ENCODE data around the gene SCAPER. TPM values are rescaled to one million over a fixed set of nuclear protein-coding genes. Genes with fewer than 3 reads are reported as not detected.

Gene SCAPER
- total RNA-seq, 2 donors from 2014 or later = 25.8 to 56.7 TPM

- H3K27me3 Mint-ChIP-seq = no peaks in the 10 kb centered on the region
- ATAC-seq (replicated peaks) = no peak
- H3K36me3 Mint-ChIP-seq (ENCODE audit: low read depth) = no peaks in the 10 kb centered on the region
- peaks cover 5% of the 10 kb centered on the region for H3K9me3 Mint-ChIP-seq
- H3K4me3 Mint-ChIP-seq = no peak overlapping the region
- H3K4me1 Mint-ChIP-seq = no peaks in the 10 kb centered on the region
- no peak overlapping the region for H3K27ac Mint-ChIP-seq
These were observed 278.5 kb downstream of the SCAPER start for GRCh38 chr15:76626611-76627010.

- ATAC-seq (replicated peaks) = no peak
- H3K36me3 Mint-ChIP-seq (ENCODE audit: low read depth) = no peaks in the 10 kb centered on the region
- no peak overlapping the region for H3K27ac Mint-ChIP-seq
- H3K4me1 Mint-ChIP-seq = no peaks in the 10 kb centered on the region
- H3K9me3 Mint-ChIP-seq = peaks cover 5% of the 10 kb centered on the region
- H3K4me3 Mint-ChIP-seq = no peak overlapping the region
- no peaks in the 10 kb centered on the region for H3K27me3 Mint-ChIP-seq
These were observed 279.9 kb downstream of the SCAPER start for GRCh38 chr15:76625267-76625666.

- Mint-ChIP-seq H3K4me3 (no peak overlapping the region), H3K4me1 (peaks cover 13% of the 10 kb centered on the region), H3K36me3 (ENCODE audit: low read depth) (peaks cover 35% of the 10 kb centered on the region), H3K9me3 (peaks cover 3% of the 10 kb centered on the region), H3K27ac (peak overlapping the region; percentile 31), H3K27me3 (no peaks in the 10 kb centered on the region)
- ATAC-seq (replicated peaks) = peak; percentile 49
These were observed 290.4 kb downstream of the SCAPER start for GRCh38 chr15:76614725-76615124.

- H3K27me3 Mint-ChIP-seq = no peaks in the 10 kb centered on the region
- H3K27ac Mint-ChIP-seq = no peak overlapping the region
- no peaks in the 10 kb centered on the region for H3K36me3 Mint-ChIP-seq (ENCODE audit: low read depth)
- H3K4me1 Mint-ChIP-seq = no peaks in the 10 kb centered on the region
- ATAC-seq (replicated peaks) = no peak
- H3K9me3 Mint-ChIP-seq = no peaks in the 10 kb centered on the region
- H3K4me3 Mint-ChIP-seq = no peak overlapping the region
These were observed 316.1 kb downstream of the SCAPER start for GRCh38 chr15:76588811-76589747.

GRCh38 chr15:76585576-76585897 is 319.6 kb downstream of the SCAPER start:
- no peaks in the 10 kb centered on the region for H3K27me3 Mint-ChIP-seq
- peaks cover 7% of the 10 kb centered on the region for H3K36me3 Mint-ChIP-seq (ENCODE audit: low read depth)
- no peak overlapping the region for H3K4me3 Mint-ChIP-seq
- H3K27ac Mint-ChIP-seq = no peak overlapping the region
- peaks cover 10% of the 10 kb centered on the region for H3K9me3 Mint-ChIP-seq
- no peak for ATAC-seq (replicated peaks)
- H3K4me1 Mint-ChIP-seq = no peaks in the 10 kb centered on the region

GRCh38 chr15:76584868-76585575 is 320.1 kb downstream of the SCAPER start:
- Mint-ChIP-seq H3K4me3 (no peak overlapping the region), H3K27me3 (no peaks in the 10 kb centered on the region), H3K9me3 (peaks cover 12% of the 10 kb centered on the region)

GRCh38 chr15:76582550-76582949 is 322.6 kb downstream of the SCAPER start:
- Mint-ChIP-seq H3K36me3 (ENCODE audit: low read depth) (peaks cover 9% of the 10 kb centered on the region), H3K27ac (no peak overlapping the region), H3K9me3 (peaks cover 12% of the 10 kb centered on the region), H3K4me3 (no peak overlapping the region), H3K27me3 (no peaks in the 10 kb centered on the region), H3K4me1 (peaks cover 5% of the 10 kb centered on the region)
- ATAC-seq (replicated peaks) = no peak

More at GRCh38 chr15:76584868-76585575, 320.1 kb downstream of the SCAPER start:
- Mint-ChIP-seq H3K4me1 (no peaks in the 10 kb centered on the region), H3K36me3 (ENCODE audit: low read depth) (peaks cover 9% of the 10 kb centered on the region), H3K27ac (no peak overlapping the region)
- no peak for ATAC-seq (replicated peaks)

- Mint-ChIP-seq H3K4me1 (peaks cover 36% of the 10 kb centered on the region), H3K9me3 (peaks cover 9% of the 10 kb centered on the region), H3K27ac (no peak overlapping the region), H3K27me3 (no peaks in the 10 kb centered on the region), H3K36me3 (ENCODE audit: low read depth) (peaks cover 24% of the 10 kb centered on the region), H3K4me3 (no peak overlapping the region)
- peak; percentile 31 for ATAC-seq (replicated peaks)
These were observed 327.1 kb downstream of the SCAPER start for GRCh38 chr15:76577879-76578512.

- Mint-ChIP-seq H3K27ac (peak overlapping the region; percentile 51), H3K4me3 (peak overlapping the region; percentile 21), H3K27me3 (no peaks in the 10 kb centered on the region), H3K36me3 (ENCODE audit: low read depth) (peaks cover 26% of the 10 kb centered on the region), H3K9me3 (peaks cover 6% of the 10 kb centered on the region), H3K4me1 (peaks cover 36% of the 10 kb centered on the region)
- ATAC-seq (replicated peaks) = peak; percentile 68
These were observed 328.4 kb downstream of the SCAPER start for GRCh38 chr15:76576523-76577279.

- peaks cover 36% of the 10 kb centered on the region for H3K4me1 Mint-ChIP-seq
- peak overlapping the region; percentile 20 for H3K27ac Mint-ChIP-seq
- ATAC-seq (replicated peaks) = no peak
- H3K9me3 Mint-ChIP-seq = peaks cover 5% of the 10 kb centered on the region
- H3K27me3 Mint-ChIP-seq = no peaks in the 10 kb centered on the region
- no peak overlapping the region for H3K4me3 Mint-ChIP-seq
- peaks cover 31% of the 10 kb centered on the region for H3K36me3 Mint-ChIP-seq (ENCODE audit: low read depth)
These were observed 329.5 kb downstream of the SCAPER start for GRCh38 chr15:76575679-76576078.

GRCh38 chr15:76575274-76575673 is 329.9 kb downstream of the SCAPER start:
- Mint-ChIP-seq H3K9me3 (peaks cover 4% of the 10 kb centered on the region), H3K36me3 (ENCODE audit: low read depth) (peaks cover 31% of the 10 kb centered on the region), H3K27ac (peak overlapping the region; percentile 20), H3K4me3 (no peak overlapping the region), H3K27me3 (no peaks in the 10 kb centered on the region), H3K4me1 (peaks cover 36% of the 10 kb centered on the region)
- peak; percentile 83 for ATAC-seq (replicated peaks)

- H3K27ac Mint-ChIP-seq = no peak overlapping the region
- H3K36me3 Mint-ChIP-seq (ENCODE audit: low read depth) = peaks cover 36% of the 10 kb centered on the region
- H3K27me3 Mint-ChIP-seq = no peaks in the 10 kb centered on the region
- H3K4me3 Mint-ChIP-seq = no peak overlapping the region
- H3K9me3 Mint-ChIP-seq = peaks cover 4% of the 10 kb centered on the region
- no peak for ATAC-seq (replicated peaks)
- H3K4me1 Mint-ChIP-seq = peaks cover 35% of the 10 kb centered on the region
These were observed 332.2 kb downstream of the SCAPER start for GRCh38 chr15:76572983-76573314.

- Mint-ChIP-seq H3K9me3 (peaks cover 4% of the 10 kb centered on the region), H3K4me3 (no peak overlapping the region), H3K27ac (no peak overlapping the region), H3K36me3 (ENCODE audit: low read depth) (peaks cover 14% of the 10 kb centered on the region), H3K27me3 (no peaks in the 10 kb centered on the region), H3K4me1 (no peaks in the 10 kb centered on the region)
- ATAC-seq (replicated peaks) = no peak
These were observed 338.9 kb downstream of the SCAPER start for GRCh38 chr15:76566276-76566675.

- Mint-ChIP-seq H3K9me3 (no peaks in the 10 kb centered on the region), H3K4me3 (no peak overlapping the region), H3K4me1 (no peaks in the 10 kb centered on the region), H3K27me3 (no peaks in the 10 kb centered on the region), H3K27ac (no peak overlapping the region), H3K36me3 (ENCODE audit: low read depth) (peaks cover 5% of the 10 kb centered on the region)
- no peak for ATAC-seq (replicated peaks)
These were observed 339.8 kb downstream of the SCAPER start for GRCh38 chr15:76565366-76565765.
